Activated T-cell treated with anti-CD3 and anti-CD28 coated beads, Interleukin-2, amount 50 U/mL, for 72 hours (primary cell): ENCODE data around the gene ITM2C. TPM values are rescaled to one million over a fixed set of nuclear protein-coding genes. Genes with fewer than 3 reads are reported as not detected.

ENCODE experiments used
- ATAC-seq, 2 donors: fragments of 150-1000 bp; cut with Tn5 transposase; replicated peaks in 1 of 2; 2 replicates each; pipeline ENCODE4 v1.10.0; 2021; ENCODE audit warnings: moderate library complexity in 2 of 2, mild to moderate bottlenecking in 1 of 2
- DNase-seq, 2 donors: peaks; one replicate each; pipeline ENCODE4 v3.0.0; 2021 to 2022; ENCODE audit warnings: mixed read lengths in 1 of 2
- H3K27ac Mint-ChIP-seq: one replicate; pipeline ENCODE4 v1.8.0; 2022; ENCODE audit warnings: mild to moderate bottlenecking, moderate library complexity, mixed read lengths
- H3K27me3 Mint-ChIP-seq: one replicate; pipeline ENCODE4 v1.8.0; 2022; ENCODE audit warnings: low read depth, mixed read lengths
- H3K36me3 Mint-ChIP-seq, 2 donors: one replicate each; pipeline ENCODE4 v1.8.0; 2022; ENCODE audit warnings: mixed read lengths in 2 of 2, mild to moderate bottlenecking in 1 of 2; ENCODE audit not compliant: insufficient read depth in 2 of 2
- H3K4me1 Mint-ChIP-seq: one replicate; pipeline ENCODE4 v1.8.0; 2022; ENCODE audit warnings: low read depth, mixed read lengths
- H3K4me3 Mint-ChIP-seq, 2 donors: one replicate each; pipeline ENCODE4 v1.8.0; 2022; ENCODE audit warnings: mild to moderate bottlenecking in 2 of 2, mixed read lengths in 2 of 2, moderate library complexity in 2 of 2
- H3K9me3 Mint-ChIP-seq, 2 donors: one replicate each; pipeline ENCODE4 v1.8.0; 2022; ENCODE audit warnings: mixed read lengths in 2 of 2
- total RNA-seq, 2 donors: library from RNA; stranded (reverse); gene quantifications; one replicate each; pipeline ENCODE4 v1.2.3, GENCODE V29; 2022

ITM2C gene
- total RNA-seq, 2 donors from 2014 or later, result 42.8 to 58.7 TPM

DNA sequence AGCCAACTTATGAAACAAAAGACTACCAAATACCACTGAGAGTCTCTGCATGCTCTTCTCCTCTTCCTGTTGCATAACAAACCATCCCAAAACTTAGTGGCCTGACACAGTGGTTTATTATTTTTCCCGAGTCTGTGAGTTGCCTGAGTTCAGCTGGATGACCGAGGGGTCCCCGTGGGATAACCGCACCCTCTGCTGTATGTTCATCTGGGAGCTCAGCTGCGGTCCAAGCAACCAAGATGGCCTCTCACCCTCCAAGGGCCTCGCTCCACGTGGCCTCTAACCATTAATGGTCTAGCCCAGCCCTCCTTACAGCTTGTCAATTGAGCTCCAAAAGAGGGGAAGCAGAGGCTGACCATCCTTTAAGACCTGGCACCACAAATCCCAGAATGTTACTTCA, 17.1 kb downstream of the ITM2C start:
- Mint-ChIP-seq H3K4me3 (no peak overlapping the region), H3K4me1 (peaks cover 28% of the 10 kb centered on the region), H3K36me3 (no peaks in the 10 kb centered on the region), H3K9me3 (no peaks in the 10 kb centered on the region), H3K27me3 (no peaks in the 10 kb centered on the region), H3K27ac (no peak overlapping the region)
- DNase-seq (no peak), ATAC-seq (no peak)

DNA sequence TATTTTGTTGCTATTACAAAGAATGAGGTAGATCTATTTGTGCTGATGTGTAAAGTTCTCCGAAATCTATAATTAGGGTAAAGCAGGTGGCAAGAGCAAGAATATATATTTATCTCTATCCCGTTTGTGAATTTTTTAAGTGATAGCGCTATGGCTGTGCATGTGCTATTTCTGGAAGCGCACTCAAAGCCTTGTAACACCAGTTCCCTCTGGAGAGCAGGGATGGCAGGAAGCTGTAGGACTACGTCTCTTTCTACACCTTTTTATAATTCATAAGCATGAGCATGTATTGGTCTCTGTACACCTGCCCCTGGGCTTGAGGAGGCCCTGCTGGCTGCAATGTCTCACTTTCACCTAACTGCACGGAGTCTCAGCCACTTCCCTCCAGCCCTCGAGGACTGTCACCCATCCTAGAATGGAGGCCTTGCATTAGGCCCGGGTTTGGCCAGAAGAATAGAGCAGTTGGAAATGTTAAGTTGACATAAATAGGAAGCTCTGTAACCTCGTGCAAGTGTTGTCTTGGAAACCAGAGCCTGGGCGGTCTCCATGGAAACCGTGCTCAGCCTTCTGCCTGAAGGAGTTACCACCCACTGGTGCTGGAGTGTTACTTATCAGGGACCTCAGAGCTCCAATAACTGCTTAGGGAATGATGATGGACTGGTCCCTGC, 20.9 kb downstream of the ITM2C start:
- H3K4me1 Mint-ChIP-seq, result peaks cover 17% of the 10 kb centered on the region
- H3K9me3 Mint-ChIP-seq, result no peaks in the 10 kb centered on the region
- H3K4me3 Mint-ChIP-seq, result no peak overlapping the region
- no peaks in the 10 kb centered on the region for H3K36me3 Mint-ChIP-seq
- H3K27me3 Mint-ChIP-seq, result peaks cover 6% of the 10 kb centered on the region
- no peak overlapping the region for H3K27ac Mint-ChIP-seq
- ATAC-seq (no peak), DNase-seq (no peak)

DNA sequence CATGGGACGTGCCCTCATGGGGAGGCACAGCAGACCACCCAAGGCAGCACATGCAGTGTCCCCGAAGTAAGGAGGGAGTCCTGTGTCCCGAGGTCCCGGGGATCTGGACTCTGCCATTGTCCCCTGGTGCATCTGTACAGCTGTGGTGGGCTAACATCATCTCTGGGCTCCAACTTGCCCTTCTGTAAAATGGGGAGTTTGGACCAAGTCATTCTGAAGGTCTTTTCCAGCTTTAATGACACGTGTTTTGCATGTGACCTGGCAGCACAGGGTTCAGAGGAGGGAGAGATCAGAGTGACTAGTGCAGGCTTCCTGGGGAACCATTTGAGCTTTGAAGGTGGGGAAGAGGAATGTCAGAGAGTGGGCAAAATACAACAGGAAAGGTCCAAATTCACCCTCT, 21.5 kb downstream of the ITM2C start:
- no peak for DNase-seq
- Mint-ChIP-seq H3K4me1 (peaks cover 23% of the 10 kb centered on the region), H3K27me3 (peaks cover 7% of the 10 kb centered on the region), H3K27ac (no peak overlapping the region), H3K4me3 (no peak overlapping the region), H3K9me3 (no peaks in the 10 kb centered on the region), H3K36me3 (no peaks in the 10 kb centered on the region)
- ATAC-seq, result no peak

DNA sequence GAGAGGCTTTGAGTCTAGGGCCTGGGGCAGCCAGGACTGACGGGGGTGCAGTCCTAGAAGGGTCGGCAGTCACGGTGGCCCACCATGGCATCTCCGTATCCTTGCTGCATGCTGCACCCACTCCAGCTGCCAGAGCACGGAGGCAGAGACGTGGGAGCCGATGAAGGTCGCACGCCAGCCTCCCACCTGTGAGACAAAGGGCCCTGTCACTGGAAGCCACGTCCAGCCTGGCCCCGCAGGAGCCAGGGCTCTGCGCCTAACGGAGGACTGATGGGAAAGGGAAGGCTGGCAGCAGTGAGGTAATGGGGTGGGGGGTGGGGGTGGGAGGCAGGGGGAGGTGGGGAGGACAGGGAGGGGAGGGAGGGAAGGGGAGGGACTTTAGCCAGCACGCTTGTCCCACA, 21.9 kb downstream of the ITM2C start:
- no peak overlapping the region for H3K4me3 Mint-ChIP-seq
- DNase-seq, result no peak

DNA sequence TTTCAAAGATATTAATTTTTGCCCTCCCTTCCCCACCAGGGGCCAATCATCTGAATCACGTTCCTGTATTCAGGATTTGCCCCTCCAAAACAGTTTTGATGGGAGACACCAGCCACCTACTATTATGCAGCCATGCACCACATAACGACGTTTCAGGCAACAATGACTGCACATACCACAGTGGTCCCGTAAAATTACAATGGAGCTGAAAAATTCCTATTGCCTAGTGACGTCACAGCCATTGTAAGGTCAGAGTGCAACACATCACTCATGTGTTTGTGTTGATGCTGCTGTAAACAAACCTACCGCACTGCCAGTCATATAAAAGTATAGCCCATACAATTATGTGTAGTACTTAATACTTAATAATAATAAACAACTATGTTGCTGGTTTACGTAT, 22.6 kb downstream of the ITM2C start:
- peaks cover 27% of the 10 kb centered on the region for H3K4me1 Mint-ChIP-seq
- no peak overlapping the region for H3K4me3 Mint-ChIP-seq
- DNase-seq, result no peak
- no peak for ATAC-seq
- H3K9me3 Mint-ChIP-seq, result no peaks in the 10 kb centered on the region
- no peak overlapping the region for H3K27ac Mint-ChIP-seq
- H3K27me3 Mint-ChIP-seq, result peaks cover 14% of the 10 kb centered on the region
- H3K36me3 Mint-ChIP-seq, result no peaks in the 10 kb centered on the region

More for the DNA sequence above, 21.9 kb downstream of the ITM2C start:
- H3K27me3 Mint-ChIP-seq, result peaks cover 11% of the 10 kb centered on the region
- no peaks in the 10 kb centered on the region for H3K9me3 Mint-ChIP-seq
- no peak overlapping the region for H3K27ac Mint-ChIP-seq
- H3K4me1 Mint-ChIP-seq, result peaks cover 27% of the 10 kb centered on the region
- ATAC-seq, result no peak
- H3K36me3 Mint-ChIP-seq, result no peaks in the 10 kb centered on the region

DNA sequence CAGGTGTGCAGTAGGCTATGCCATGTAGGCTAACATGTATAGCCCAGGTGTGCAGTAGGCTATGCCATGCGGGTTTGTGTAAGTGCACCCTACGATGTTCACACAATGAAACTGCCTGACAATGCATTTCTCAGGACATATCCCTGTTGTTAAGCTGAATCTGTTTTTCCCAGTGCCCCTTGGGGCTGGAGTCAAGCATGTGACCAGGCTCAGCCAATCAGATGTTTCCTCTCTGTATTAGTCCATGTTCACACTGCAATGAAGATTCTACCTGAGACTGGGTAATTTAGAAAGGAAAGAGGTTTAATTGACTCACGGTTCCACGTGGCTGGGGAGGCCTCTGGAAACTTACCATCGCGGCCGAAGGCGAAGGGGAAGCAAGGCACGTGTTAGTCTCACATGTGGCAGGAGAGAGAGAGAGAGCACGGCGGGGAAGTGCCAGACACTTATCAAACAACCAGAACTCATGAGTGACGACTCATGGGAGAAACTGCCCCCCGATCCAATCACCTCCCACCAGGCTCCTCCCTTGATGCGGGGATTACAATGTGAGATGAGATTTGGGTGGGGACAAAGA, 24.2 kb downstream of the ITM2C start:
- Mint-ChIP-seq H3K4me3 (no peak overlapping the region), H3K27ac (no peak overlapping the region), H3K36me3 (no peaks in the 10 kb centered on the region), H3K27me3 (peaks cover 21% of the 10 kb centered on the region), H3K9me3 (no peaks in the 10 kb centered on the region), H3K4me1 (peaks cover 20% of the 10 kb centered on the region)
- ATAC-seq, result no peak
- DNase-seq, result no peak

DNA sequence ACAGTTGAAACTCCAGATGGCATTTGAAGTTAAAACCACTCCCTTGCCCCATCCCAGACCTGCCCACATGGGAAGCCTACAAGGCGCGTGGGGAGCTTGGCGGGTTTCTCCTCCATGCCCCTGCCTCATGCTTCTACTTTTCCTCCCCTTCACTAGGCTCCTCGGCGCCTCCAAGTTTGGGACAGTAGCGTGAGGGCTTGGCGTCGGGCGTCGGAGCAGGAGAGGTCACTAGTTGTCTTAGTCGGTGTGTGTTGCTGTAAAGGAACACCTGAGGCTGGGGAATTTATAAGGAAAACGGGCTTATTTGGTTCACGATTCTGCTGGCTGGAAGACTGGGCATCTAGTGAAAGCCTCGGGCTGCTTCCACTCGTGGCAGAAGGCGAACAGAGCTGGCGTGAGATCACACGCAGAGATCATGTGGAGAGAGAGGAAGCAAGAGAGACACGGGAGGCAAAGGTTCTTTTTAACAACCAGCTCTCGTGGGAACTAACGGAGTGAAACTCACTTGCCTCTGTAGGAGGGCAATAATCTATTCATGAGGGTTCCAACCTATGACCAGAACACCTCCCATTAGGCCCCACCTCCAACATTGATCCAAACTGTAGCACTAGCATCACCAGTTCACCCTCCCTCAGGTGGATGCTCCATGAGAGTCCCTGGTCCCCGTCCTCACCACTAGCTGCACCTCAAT, 25.3 kb downstream of the ITM2C start:
- no peak for DNase-seq
- no peaks in the 10 kb centered on the region for H3K9me3 Mint-ChIP-seq
- ATAC-seq, result no peak

DNA sequence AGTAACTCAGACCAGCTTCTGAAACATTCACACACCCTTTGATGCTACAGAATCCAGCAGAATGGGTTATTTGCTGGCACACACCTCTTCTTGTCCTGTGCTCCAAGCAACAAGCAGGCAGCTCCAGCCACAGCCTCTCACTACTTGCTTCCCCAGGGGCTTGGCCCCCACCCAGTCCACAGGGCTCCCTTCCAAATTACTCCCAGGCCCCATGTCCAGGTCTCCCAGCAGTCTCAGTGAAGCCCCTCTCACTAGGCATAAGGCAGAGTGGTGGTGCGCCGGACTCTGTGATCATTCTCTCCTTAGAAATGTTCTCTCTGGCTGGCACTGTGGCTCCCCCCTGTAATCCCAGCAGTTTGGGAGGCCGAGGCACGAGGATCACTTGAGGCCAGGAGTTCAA, 25.9 kb downstream of the ITM2C start:
- peaks cover 32% of the 10 kb centered on the region for H3K27me3 Mint-ChIP-seq
- peaks cover 27% of the 10 kb centered on the region for H3K4me1 Mint-ChIP-seq
- no peaks in the 10 kb centered on the region for H3K9me3 Mint-ChIP-seq
- H3K36me3 Mint-ChIP-seq, result no peaks in the 10 kb centered on the region
- no peak overlapping the region for H3K27ac Mint-ChIP-seq
- no peak for DNase-seq
- no peak for ATAC-seq
- no peak overlapping the region for H3K4me3 Mint-ChIP-seq

More for the DNA sequence above, 25.3 kb downstream of the ITM2C start:
- no peaks in the 10 kb centered on the region for H3K36me3 Mint-ChIP-seq
- H3K27me3 Mint-ChIP-seq, result peaks cover 31% of the 10 kb centered on the region
- H3K4me3 Mint-ChIP-seq, result no peak overlapping the region
- no peak overlapping the region for H3K27ac Mint-ChIP-seq
- peaks cover 27% of the 10 kb centered on the region for H3K4me1 Mint-ChIP-seq

DNA sequence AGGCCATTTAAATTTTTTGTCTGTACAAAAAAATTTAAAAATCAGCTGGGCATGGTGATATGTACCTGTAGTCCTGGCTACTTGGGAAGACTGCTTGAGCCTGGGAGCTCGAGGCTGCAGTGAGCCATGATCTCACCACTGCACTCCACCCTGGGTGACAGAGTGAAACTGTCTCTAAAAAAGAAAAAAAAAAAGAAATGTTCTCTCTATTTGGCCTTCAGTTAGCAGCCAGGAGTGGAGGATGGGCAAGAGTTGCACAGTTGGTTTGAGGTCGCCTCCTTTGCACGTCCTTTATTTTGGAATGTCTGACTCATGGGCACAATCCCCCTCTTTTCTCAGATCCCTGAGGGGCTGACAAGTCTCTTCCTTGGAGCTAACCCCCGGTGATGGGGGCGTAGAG, 26.3 kb downstream of the ITM2C start:
- H3K4me3 Mint-ChIP-seq, result no peak overlapping the region
- ATAC-seq, result no peak
- no peak overlapping the region for H3K27ac Mint-ChIP-seq

DNA sequence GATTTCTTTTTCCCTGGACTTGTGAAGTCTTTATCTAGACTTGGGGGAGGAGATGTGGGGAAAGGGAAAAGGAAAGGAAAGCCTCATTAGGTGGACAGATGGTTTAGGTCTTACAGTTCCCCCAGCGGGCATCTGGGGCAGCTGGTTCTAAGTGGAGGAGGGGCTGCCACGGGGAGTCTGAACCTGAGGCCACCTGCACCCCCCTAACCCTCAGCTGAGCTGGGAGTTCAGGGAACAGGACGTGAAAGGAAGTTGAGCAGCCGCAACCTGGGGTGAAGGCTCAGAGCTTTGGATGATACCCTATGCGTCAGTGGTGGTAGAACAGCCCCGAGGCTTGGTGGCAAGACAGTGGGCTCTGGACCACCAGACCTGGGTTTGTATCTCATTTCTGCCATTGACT, 26.8 kb downstream of the ITM2C start:
- Mint-ChIP-seq H3K36me3 (no peaks in the 10 kb centered on the region), H3K27me3 (peaks cover 39% of the 10 kb centered on the region), H3K27ac (no peak overlapping the region), H3K4me3 (no peak overlapping the region), H3K9me3 (no peaks in the 10 kb centered on the region), H3K4me1 (peaks cover 20% of the 10 kb centered on the region)
- DNase-seq, result no peak
- peak in 1 of 2 donors; percentile 47 for ATAC-seq

More for the DNA sequence above, 26.3 kb downstream of the ITM2C start:
- Mint-ChIP-seq H3K9me3 (no peaks in the 10 kb centered on the region), H3K36me3 (no peaks in the 10 kb centered on the region), H3K4me1 (peaks cover 24% of the 10 kb centered on the region), H3K27me3 (peaks cover 36% of the 10 kb centered on the region)
- DNase-seq, result no peak

DNA sequence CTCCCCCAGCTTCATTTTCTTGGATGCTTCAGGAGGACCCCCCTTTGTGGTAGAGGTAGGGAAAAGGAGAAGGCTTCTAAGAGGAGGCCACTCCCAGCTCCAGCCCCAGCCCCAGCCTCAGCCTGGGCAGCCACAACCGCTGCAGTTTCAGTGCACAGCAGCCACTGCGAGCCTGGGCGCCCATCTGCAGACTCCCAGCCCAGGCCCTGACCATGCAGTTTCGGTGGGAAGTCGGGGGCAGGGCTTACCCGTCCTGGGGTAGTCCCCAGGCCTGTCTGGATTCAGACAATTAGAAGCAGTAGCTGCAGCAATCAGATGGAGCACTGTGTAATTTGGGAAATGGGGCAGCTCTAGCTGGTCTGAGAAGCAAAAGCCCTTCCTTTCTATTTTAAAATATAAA, 28.6 kb downstream of the ITM2C start:
- Mint-ChIP-seq H3K36me3 (no peaks in the 10 kb centered on the region), H3K4me3 (no peak overlapping the region), H3K27me3 (peaks cover 50% of the 10 kb centered on the region), H3K9me3 (no peaks in the 10 kb centered on the region), H3K27ac (no peak overlapping the region), H3K4me1 (peaks cover 25% of the 10 kb centered on the region)
- ATAC-seq, result no peak
- DNase-seq, result no peak

DNA sequence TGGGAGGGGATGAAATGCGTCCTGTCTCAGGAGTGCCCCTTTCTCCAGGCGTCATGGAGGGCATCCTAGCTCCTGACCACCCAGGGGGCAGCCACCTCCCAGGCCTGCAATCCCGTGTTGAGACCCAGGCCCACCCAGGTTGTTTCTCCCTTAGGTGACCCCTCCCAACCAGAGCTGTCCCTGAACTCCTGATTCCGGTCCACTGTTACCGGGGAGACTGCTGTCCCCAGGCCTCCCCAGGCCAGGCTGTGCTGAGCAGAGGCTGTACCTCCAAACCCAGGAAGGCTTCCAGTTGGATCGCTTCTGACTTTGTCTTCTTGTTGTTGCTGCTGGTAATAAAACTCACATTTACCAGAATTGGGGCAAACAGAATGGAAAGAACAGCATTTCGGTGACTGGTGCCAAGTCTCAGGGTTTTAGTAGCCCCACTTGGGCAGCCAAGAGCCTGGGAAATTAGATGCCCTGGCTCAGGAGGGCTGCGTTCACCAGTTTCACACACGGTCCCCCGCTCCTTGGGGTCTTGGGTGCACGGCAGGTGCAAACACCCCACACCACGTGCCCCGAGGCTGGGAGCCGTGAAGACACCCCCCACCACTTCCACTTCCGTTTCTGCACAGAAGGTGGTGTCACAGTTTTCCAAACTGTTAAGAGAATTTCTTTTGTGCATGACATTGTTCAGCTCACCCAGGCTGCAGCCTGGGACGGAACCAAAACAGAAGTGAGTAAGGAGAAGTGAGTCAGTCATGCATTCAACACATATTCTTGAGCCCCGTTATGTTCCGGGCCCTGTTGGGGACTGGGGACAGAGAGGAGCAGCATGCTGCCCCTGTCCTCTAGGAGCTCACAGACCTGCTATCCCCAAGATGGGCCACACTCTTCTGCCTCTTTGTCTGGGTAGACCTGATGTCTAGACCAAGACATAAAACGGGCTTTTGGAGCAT, 29.4 kb downstream of the ITM2C start:
- ATAC-seq (peak in 1 of 2 donors; percentile 55), DNase-seq (no peak)
- H3K4me1 Mint-ChIP-seq, result peaks cover 25% of the 10 kb centered on the region
- no peak overlapping the region for H3K27ac Mint-ChIP-seq
- peaks cover 45% of the 10 kb centered on the region for H3K27me3 Mint-ChIP-seq
- H3K36me3 Mint-ChIP-seq, result no peaks in the 10 kb centered on the region
- H3K4me3 Mint-ChIP-seq, result no peak overlapping the region
- H3K9me3 Mint-ChIP-seq, result no peaks in the 10 kb centered on the region
